ENCODE data around the gene DYNC1LI2.
A peak's percentile ranks its signal among the peaks of the same experiment; 100 is the strongest.
"Not testable (repeated sequence)": the region's sequence is repeated elsewhere in the genome, so short reads cannot be mapped to it uniquely, and the experiment has no call there.

DYNC1LI2 gene

DNA sequence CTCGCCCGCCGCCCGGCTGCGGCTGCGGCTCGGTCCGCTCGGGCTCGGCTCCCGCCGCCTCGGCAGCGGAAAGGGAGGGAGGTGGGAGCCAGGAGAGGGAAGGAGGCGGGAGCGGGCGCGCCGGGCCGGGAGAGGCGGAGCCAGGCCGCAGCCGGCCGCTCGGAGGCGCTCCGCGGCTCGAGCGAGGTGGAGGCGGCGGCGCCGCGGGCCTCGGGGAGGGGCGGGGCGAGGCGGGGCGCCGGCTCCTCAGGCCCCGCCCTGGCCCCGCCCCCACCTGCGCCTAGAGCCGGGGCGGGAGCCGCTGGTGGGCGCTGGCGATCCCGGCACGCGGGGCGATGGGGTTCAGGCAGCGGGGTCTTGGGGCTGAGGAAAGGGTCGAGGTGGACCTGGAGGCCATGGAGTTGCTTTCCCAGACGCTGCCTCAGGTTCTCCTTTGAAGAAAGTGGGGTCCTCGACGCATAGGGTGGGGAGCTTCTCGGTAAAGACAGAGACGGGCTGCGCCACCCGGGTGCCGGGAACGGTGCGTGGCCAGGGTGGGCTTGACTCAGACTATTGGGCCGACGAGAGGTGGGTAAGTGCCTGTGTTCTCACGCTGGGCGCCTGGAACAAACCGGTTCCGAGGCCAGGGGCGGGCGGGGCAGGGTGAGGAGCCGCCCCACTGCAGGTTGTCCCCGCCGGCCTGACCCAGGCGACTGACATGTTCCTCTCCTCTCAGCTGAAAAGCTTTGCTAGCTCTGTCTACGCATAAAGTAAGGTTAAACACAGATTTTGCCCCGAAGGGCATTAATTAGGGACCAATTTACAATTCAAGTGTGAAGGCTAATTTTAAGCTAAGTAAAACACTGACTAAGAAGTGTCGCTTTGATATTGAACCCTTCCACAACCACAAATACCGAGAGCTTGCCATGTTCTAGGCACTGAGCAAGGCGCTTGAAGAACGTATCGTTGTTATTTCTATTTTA, 54.5 kb downstream of the DYNC1LI2 start, which contains the start of gene CMTM4:
Gene CMTM4, minus strand, starts transcription at position 75 of the 962 bp plus-strand sequence. CDS start 218 bp downstream, outside the sequence.
- DNase-seq (ENCODE audit: low spot score), result peak; percentile 92

DNA sequence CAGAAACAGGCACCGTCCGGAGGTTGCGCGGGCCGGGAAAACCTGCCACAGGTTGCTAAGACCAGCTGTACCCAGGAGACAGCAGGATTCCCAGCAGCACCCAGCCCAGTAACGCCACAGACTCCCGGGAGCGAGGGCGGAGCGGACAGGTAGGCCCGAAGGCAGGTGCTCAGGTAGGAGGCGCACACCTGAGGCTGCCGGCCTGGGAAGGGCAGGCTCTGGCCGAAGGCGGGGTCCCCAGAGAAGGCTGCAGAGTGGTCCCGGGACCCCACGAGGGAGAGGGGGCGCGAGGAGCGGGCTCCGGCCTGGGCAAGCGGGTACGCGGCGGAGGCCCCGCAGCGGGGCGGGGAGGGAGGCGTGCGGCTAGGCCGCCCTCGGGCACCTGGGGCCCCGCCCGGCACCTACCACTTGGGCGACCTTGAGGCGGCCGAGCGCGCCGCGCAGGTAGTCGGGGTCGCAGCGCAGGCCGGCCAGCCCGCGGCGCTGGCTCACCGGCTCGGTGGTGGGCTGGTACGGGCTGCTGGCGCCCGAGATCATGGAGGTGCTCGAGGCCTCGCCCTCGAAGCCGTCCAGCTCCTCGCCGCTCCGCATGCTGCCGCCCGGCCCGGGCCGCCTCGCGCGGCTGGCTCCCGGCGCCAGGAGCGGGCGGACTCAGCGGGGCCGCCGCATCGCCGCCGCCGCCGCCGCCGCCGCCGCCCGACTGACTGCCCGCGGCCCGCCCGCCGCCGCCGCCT, 55.3 kb downstream of the DYNC1LI2 start:
- DNase-seq (ENCODE audit: low spot score), result peak; percentile 70

DNA sequence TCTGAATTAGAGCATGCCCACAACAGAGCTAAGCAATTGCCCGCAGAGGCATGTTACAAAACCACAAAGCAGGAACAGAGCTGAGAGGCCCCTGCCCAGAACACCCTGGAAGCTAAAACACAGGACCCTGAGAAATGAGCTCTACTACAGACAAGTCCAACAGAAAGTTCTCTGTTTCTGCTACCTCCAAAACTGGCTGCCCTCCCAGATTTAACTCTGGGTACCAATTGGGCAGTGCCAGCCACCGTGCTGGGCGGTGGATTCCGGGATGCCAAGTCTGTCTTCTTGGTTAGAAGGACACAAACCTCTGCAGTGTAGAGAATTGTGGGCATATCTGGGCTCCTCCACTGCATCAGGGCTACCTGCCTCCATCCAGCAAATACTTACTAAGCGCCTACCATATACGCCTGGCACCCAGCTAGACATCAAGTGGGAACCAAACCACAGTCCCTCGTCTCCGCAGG, 55.9 kb downstream of the DYNC1LI2 start:
- DNase-seq (ENCODE audit: low spot score), result no peak

DNA sequence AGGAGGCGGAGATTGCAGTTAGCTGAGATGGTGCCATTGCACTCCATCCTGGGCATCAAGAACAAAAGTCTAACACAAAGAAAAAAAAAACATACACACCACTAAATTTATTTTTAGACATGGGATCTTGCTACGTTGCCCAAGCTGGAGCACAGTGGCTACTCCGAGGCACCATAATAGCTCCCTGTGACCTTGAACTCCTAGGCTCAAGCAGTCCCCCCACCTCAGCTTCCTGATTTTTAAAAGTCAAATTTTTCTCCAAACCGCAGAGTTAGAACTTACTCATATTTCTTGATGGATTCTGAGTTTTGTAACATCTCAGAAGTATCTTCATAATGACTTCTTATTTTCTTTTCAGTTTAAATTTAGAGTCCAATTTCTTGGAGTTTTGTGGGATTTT, 58.3 kb downstream of the DYNC1LI2 start:
- DNase-seq (ENCODE audit: low spot score), result no peak

DNA sequence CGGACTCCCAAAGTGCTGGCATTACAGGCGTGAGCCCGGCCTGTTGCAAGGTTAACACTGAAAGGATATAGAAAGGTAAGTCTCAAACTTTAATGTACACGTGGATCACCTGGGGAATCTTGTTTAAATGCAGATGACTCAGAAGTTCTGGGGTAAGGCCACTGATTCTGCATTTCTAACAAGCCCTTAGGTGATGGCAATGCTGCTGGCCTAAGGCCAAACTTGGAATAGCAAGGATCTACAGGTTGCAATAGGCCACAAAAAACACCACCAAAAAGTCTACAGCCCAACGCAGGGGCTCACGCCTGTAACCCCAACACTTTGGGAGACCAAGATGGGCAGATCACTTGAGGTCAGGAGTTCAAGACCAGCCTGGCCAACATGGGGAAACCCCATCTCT, 59.1 kb downstream of the DYNC1LI2 start:
- no peak for DNase-seq (ENCODE audit: low spot score)

DNA sequence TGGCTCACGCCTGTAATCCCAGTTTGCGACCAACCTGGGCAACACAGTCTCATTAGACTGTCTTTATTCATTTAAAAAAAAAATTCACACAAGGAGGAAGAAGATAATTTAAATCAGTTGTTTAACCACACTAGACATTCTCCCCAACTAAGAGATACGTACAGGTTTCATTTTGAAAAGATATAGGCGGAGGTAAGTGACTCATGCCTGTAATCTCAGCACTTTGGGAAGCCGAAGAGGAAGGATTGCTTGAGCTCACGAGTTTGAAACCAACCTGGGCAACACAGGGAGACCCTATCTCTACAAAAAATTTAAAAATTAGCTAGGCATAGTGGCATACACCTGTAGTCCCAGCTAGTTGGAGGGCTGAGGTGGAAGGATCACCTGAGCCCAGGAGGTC, 60.2 kb downstream of the DYNC1LI2 start:
- DNase-seq (ENCODE audit: low spot score), result no peak

DNA sequence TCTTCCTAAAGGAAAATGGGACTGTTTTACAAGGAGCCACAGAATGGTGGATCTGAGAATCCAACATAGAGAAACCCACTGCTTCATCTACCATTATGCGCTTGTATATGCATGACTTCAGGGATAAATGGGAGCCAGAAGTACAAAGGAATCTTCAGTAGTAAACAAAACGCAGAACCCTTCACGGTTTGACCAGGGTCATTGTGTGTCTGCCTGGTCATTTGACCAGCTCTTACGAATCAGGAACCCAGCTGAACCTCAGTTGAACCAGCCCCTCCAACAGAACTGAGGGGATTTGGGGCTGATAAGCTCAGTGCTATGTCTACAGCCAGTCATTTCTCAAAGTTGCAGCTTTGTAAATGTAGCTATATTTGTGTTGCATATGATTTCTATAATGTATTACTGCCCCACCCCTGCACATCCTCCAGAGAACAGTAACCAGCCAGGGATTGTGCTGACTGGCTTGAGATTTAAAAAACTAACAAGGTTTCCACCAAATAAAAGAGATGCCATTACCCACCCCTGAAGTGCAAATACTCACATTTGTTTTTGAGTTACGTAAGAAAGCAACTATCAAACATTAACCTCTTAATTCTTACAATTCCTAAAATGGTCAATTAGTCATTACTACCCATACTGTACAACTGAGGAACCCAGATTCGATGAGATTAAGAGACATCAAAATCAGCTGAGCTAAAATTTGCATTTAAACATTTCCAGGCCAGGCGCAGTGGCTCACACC, 61.1 kb downstream of the DYNC1LI2 start:
- DNase-seq (ENCODE audit: low spot score), result no peak

DNA sequence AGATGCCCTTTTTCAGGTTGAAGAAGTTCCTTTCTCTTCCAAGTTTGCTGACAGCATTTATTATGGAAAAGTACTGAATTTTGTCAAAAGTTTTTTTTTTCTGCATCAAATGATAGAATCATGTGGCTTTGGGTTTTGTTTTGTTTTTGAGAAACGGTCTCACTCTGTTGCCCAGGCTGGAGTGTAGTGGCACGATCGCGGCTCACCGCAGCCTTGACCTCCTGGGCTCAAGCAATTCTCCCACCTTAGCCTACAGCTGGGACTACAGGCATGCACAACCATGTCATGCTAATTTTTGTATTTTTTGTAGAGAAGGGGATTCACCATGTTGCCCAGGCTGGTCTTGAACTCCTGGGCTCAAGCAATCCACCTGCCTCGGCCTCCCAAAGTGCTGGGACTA, 62.1 kb downstream of the DYNC1LI2 start:
- DNase-seq (ENCODE audit: low spot score), result no peak

DNA sequence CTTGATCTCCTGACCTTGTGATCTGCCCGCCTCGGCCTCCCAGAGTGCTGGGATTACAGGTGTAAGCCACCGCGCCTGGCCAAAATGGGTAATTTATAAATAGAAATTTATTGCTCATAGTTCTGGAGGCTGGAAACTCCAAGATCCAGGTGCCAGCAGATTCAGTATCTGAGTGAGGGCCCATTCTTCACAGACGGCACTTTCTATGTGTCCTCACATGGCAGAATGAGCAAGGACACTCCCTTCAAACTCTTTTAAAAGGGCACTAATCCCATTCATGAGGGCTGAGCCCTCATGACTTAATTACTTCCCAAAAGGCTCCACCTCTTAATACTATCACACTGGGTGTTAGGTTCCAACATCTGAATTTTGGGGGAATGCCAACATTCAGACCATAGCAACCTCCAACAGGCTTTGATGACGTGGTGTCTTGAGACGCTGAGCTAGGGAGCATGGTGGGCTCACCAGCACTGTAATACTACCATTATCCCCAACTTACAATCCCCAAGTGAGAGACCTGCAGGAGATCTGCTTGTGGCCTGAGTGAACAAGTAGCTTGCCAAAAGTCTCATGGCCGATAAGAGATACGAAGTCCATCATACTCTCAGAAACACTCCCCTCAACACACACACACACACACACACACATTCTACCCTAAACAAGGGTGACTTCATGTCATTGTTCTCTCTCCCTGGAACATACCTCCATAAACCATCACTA, 63.3 kb downstream of the DYNC1LI2 start:
- DNase-seq (ENCODE audit: low spot score), result no peak

DNA sequence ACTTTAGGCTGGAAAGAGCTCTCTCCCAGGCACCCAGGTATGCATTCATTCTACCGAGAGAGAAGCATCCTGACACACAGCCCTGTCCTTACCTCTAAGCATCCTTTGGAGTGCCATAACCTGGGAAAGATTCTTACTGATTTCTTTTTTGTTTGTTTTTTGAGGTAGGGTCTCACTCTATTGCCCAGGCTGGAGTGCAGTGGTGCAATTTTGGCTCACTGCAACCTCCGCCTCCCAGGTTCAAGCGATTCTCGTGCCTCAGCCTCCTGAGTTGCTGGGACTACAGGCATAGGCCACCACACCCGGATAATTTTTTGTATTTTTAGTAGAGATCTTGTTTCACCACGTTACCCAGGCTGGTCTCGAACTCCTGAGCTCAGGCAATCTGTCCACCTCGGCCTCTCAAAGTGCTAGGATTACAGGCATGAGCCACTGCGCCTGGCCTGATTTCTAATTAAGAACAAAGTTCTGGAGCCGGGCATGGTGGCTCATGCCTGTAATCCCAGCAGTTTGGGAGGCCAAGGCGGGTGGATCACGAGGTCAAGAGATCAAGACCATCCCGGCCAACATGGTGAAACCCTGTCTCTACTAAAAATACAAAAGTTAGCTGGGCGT, 65.8 kb downstream of the DYNC1LI2 start:
- not testable (repeated sequence) for DNase-seq (ENCODE audit: low spot score)

DNA sequence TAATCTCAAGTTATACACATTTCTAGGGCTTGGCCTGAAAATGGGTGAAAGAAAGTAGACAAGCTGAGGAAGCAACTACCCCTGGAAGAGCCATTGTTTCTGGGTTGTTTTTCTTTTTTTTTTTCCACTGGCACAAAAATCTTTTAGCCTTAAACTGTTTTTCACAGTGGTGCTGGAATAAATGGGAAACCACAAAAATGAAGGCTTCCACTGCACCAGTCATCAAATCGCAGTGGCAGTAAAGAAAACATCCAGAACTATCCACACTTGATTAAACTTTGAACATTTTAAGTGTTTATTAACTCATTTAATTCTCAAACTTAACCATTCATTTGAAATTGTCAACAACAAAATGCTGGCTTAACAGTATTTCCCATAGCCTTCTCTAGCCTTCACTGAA, 69.1 kb downstream of the DYNC1LI2 start:
- no peak for DNase-seq (ENCODE audit: low spot score)

DNA sequence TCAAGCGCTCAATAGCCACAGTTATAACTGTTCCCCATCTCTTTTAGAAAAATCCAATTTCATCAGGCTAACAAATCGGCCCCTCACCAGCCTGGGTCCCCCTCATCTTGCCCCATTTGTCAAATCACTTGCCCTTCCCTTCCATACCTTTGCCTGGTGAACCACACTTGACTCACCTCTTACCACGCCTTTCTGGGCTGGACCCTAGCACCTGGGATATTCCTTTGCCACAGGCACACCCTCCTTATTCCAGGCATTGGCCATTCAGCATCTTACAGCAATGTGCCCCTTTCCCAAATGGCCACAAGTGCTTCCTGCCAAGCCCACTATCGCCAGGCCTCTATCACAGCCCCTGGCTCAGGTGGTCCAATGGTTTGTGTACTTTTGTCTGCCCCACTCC, 69.7 kb downstream of the DYNC1LI2 start:
- no peak for DNase-seq (ENCODE audit: low spot score)

DNA sequence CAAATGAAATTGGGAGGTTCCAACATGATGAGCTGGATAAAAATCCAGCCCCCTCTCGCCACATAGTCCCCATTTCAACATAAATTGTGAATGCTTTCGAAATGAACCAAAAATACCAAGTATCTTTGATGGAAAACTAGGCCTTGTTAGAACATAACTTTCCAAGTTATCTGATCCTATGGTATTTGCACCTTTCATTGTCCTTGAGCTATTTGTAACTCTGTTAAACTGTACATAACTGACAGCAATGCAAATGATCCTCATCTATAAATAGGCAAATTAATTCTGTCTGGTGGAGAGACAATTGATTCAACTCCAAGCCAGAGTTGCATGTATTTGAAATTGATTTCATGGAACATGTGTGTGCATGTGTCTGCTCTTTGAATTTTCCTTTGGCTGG, 73.1 kb downstream of the DYNC1LI2 start:
- no peak for DNase-seq (ENCODE audit: low spot score)

DNA sequence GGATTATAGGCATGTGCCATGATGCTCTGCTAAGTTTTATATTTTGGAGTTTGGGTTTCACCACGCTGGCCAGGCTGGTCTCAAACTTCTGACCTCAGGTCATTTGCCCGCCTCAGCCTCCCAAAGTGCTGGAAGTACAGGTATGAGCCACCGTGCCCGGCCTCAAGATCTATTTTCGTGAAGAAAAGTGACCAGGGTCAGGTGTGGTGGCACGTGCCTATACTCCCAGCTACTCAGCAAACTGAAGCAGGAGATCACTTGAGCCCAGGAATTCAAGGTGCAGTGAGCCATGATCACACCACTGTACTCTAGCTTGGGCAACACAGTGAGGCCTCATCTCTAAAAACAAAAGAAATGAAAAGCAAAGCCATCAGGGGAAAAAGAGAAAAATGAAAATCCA, 73.6 kb downstream of the DYNC1LI2 start:
- no peak for DNase-seq (ENCODE audit: low spot score)

DNA sequence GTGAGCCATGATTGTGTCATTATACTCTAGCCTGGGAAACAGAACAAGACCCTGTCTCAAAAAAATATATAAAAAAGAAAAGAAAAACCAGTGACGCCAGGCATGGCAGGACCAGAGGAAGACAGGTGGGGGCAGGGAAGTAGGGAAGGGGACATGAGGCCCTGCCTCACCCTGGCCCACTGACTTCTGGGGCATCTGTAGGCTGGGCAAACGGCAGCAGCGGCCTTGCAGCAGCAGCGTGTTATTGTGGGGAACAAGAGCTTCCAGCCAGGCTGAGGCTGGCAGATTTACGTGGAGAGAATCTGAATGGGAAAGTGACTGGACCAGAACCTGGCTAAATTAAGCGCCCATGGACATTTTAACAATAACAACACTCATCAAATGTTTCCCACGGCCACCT, 74.2 kb downstream of the DYNC1LI2 start:
- DNase-seq (ENCODE audit: low spot score), result no peak

DNA sequence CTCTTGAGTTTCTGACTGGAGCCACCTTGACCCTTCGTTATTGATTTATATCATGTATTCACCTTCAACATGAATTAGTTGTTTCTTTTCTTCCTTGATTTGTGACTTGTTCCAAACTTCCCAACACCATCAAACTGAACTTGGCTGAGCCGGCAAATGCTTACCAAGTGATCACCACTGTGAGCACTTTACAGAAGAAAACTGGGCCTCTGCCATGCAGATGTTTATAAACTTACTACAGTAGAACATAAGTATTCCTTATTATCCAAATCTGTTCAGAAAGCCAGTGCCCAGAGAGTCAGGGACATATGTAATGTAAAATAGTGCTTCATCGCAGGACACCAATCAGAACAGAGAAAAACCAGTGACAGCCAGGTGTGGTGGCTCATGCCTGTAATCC, 74.8 kb downstream of the DYNC1LI2 start:
- no peak for DNase-seq (ENCODE audit: low spot score)

DNA sequence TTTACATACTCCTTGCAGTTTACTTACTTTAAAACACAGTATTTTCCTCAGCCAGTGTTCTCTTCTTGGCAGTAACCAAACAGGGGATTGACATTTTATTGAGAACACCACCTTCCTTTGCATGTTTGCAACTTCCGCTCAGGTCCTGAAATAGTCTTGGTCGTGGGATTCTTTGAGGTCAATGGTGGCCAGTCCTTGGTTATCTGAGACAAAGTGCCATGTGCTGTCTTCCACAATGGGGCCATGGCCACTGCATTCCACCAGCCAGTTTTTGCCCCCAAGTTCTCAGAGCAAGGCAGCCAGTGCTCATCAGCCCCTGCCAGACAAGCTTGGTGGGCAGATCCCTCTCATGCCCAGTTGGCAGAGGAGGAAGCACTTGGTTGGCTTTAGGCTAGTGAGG, 77.7 kb downstream of the DYNC1LI2 start:
- no peak for DNase-seq (ENCODE audit: low spot score)

Data from ecto neural progenitor cell (in vitro differentiated cells).